Effector CD8-positive, alpha-beta T cell (primary cell): ENCODE results near the gene CLEC4E.
A peak's percentile ranks its signal among the peaks of the same experiment; 100 is the strongest.
"Not testable (repeated sequence)": the region's sequence is repeated elsewhere in the genome, so short reads cannot be mapped to it uniquely, and the experiment has no call there.

ENCODE experiments used
- DNase-seq: peaks from one replicate; lab custom pipeline; 2025; lab: John Stamatoyannopoulos, UW
- total RNA-seq, 4 experiments: gene quantifications; one replicate each; lab custom pipeline; 2026; lab: John Stamatoyannopoulos, UW

The CLEC4E gene, protein sequence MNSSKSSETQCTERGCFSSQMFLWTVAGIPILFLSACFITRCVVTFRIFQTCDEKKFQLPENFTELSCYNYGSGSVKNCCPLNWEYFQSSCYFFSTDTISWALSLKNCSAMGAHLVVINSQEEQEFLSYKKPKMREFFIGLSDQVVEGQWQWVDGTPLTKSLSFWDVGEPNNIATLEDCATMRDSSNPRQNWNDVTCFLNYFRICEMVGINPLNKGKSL
- 0 to 0.09 (median 0) reads per million in 4 experiments for total RNA-seq

DNA sequence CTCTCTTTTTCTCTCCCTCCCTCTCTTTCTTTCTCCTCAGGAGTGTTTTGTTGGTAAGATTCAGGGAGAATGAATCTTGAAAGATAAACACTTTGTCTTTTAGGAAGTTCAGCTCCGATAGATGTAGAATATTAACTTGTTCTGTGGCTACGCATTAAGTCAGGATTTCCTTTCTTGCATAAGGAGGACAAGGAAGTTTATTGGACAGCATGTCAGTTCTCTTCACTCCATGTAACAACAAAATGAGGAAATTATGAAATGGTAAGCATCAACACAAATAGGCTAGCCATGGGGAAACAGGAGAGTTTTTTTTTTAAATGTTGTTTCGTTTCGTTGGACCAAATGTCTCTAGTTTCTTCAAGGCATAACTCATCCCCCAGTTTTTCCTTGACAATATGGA, at the start of gene CLEC4E:
TSS of gene CLEC4E (minus strand) at position 75 of the 400 bp plus-strand sequence. CDS start 108 bp downstream, outside the sequence.
- not testable (repeated sequence) for DNase-seq

DNA sequence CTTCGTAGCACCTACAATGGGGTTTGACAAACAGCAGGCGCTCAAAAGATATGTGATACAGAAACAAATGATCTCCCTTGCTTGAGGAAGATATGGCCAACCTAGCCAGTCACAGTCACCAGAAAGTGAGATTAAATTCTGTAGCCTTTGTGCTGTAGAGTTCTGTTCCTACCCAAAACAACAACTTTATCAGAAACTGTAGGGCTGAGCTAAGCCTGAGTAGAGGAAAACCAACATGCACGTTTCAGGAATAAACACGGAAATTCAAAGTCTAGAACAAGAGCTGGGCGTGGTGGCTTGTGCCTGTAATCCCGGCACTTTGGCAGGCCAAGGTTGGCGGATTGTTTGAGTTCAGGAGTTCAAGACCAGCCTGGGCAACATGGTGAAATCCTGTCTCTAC, 49.0 kb upstream of the CLEC4E start:
- DNase-seq, result no peak

DNA sequence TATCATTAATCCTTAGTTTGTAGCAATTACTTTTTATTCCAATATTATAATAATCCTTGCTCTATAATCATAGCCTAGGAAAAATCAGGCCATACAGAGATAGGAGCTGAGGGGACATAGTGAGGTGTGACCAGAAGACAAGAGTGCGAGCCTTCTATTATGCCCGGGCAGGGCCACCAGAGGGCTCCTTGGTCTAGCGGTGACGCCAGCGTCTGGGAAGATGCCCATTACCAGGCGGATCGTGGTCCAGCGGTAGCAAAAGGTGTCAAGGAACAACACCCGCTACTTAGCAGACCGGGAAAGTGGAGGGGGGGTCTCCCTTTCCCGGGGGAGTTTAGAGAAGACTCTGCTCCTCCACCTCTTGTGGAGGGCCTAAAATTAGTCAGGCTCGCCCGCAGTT, 43.8 kb upstream of the CLEC4E start:
- not testable (repeated sequence) for DNase-seq

GRCh38 chr12:8584004-8584403, 43.3 kb upstream of the CLEC4E start:
- no peak for DNase-seq

DNA sequence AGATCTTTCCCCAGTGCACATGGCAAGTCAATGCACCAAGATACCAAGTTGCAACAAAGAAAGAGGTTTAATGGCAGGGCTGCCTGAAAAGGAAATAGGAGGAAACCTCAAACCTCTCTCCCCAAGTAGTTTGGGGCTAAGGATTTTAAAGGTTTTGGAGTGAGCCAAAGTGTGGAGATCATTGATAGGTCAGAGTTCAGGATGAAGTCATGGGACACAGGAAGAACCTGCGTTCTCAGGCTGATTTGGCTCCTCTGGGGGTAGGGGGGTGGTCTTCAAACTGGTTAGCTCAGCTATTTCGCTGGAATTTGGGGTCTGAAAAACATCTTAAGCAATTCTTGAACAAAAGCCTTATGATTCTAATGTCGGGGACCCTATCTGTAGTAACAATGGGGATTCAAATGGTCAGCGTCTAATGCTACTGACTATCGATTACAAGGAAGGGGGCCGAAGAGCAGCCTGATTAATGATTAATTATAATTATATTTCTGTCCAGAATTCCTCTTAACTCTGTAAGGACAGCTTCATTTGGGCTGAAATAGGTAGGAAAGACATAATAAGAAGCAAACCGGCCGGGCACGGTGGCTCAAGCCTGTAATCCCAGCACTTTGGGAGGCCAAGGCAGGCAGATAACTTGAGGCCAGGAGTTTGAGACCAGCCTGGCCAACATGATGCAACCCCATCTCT, 40.5 kb upstream of the CLEC4E start:
- DNase-seq, result no peak

- DNase-seq, result no peak
Measured at GRCh38 chr12:8577879-8578278, 37.2 kb upstream of the CLEC4E start.

DNA sequence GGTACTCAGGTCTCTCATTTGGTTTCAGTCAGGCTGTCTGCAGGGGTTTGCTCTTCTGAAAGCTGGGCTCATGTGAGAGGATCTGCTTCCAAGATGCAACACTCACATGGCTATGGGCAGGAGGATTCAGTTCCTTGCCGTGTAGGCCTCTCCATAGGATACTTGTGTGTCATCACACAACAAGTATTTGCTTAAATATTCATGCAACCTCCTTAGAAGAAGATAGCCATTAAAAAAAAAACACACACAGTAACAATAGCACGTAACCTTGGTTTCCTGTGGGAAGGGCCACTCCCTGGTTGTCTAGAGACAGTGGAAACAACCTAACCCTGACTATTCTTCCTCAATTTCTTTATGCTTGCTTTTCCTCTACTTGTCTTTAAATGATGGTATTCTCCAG, 31.8 kb upstream of the CLEC4E start:
- DNase-seq, result no peak

- DNase-seq, result no peak
Measured at GRCh38 chr12:8566525-8566924, 25.8 kb upstream of the CLEC4E start.

GRCh38 chr12:8566052-8566451, 25.3 kb upstream of the CLEC4E start:
- not testable (repeated sequence) for DNase-seq

- no peak for DNase-seq
Measured at GRCh38 chr12:8564656-8565055, 24.0 kb upstream of the CLEC4E start.

DNA sequence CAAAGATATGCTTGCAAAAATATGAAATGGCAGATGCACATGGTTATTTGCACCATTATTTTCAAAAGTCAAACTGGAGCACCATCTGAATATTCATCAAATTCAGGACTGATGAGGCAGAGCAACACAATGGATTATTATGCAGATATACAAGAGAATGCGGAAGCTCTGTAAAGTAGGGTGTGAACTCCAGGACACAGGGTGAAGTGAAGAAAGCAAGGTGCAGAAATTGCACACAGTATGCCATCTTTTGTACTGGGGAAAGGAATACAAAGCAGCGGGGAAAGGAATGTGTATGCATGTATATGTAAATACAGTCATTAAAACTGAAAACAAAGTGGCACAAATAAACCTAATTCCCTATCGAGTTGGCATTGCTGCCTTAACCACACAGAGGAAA, 22.7 kb upstream of the CLEC4E start:
- no peak for DNase-seq

DNA sequence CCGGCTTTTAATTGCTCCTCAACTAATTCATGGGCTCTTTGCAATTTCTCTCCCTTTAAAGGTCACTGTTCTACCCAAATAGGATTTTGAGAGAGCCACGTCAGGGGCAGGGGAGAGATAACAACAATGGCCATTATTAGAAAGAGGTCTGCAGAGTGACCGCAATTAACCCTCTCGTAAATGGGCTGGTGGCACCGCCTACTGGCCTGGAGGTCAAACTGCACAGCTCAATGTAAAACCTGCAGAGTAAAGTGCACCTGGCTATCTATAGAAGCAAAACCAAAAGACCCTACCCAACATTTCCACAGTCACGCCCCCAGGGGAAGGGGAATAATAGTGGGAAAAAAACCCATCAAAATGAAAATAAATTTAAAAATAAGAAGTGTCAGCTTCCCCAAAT, 21.6 kb upstream of the CLEC4E start:
- no peak for DNase-seq

GRCh38 chr12:8561011-8561410, 20.3 kb upstream of the CLEC4E start:
- no peak for DNase-seq

DNA sequence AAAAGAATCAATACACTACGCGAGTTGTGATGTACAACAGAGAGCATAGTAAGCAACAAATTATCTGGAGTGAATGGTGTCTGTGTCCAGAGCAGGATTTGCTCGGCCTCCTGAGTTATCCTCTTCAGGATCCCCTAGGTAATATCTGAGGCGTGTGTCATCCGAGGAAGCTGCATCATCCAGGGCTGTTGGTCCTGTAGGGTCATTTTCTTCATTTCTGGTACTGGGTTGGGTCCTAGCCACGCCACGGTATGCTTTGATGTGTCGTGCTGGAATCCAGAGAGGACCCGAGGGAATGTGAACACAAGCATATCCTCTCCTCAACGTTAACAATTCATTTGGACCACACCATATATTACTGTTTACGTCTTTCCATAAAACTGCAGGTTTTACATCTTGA, 19.0 kb upstream of the CLEC4E start:
- DNase-seq, result no peak

- DNase-seq, result no peak
Measured at GRCh38 chr12:8556531-8557097, 15.9 kb upstream of the CLEC4E start.

GRCh38 chr12:8554451-8555195, 13.9 kb upstream of the CLEC4E start:
- no peak for DNase-seq

DNA sequence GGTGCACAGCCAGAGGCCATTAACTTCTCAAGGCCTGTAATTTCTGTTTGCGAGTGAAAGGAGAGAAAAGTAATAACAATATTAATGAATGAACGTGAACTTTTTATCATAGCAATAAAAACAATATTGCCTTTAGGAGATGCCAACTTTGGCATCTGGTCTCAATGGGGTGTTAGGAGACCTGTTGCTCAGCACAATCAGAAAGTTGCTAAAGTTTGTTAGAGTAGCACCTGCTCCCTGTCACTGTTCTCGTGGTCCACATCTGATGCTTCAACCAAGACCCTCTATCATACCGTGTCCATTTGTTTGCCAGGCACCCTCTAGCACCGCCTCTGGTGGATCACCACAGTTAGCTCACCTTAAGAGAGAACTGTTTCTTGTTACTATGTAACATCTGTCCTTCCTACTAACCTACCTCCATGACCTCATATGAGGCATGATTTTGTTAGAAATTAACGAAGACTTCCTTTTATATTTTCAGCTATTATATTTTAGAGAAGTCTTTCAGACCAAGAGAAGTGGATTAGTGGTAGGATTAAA, 12.5 kb upstream of the CLEC4E start:
- no peak for DNase-seq

- no peak for DNase-seq
Measured at GRCh38 chr12:8549381-8549780, 8.7 kb upstream of the CLEC4E start.

GRCh38 chr12:8548192-8548591, 7.5 kb upstream of the CLEC4E start:
- no peak for DNase-seq

GRCh38 chr12:8547645-8548044, 6.9 kb upstream of the CLEC4E start:
- no peak for DNase-seq

- DNase-seq, result no peak
Measured at GRCh38 chr12:8546591-8546990, 5.9 kb upstream of the CLEC4E start.

GRCh38 chr12:8544295-8544694, 3.6 kb upstream of the CLEC4E start:
- DNase-seq, result peak; percentile 39
